AG10803 (cell line): ENCODE results near the gene STARD13.
A peak's percentile ranks its signal among the peaks of the same experiment; 100 is the strongest.

ENCODE experiments used
- DNase-seq: peaks from one replicate; pipeline ENCODE4 v3.0.0; 2010; ENCODE audit warnings: low read depth
- H3K4me3 ChIP-seq: 2 replicates; pipeline ENCODE4 v1.5.1; 2011; ENCODE audit warnings: mild to moderate bottlenecking, low read length, control low read depth
- TF ChIP-seq, protein P1 (sequence below): conservative IDR thresholded peaks from 2 replicates; pipeline ENCODE4 v1.5.1; 2011; ENCODE audit warnings: mild to moderate bottlenecking, low read length, control low read depth, inconsistent platforms

The STARD13 gene

GRCh38 chr13:33262062-33262487 lies 23.5 kb downstream of the STARD13 start:
- no peak for DNase-seq
- TF ChIP-seq, protein P1, sequence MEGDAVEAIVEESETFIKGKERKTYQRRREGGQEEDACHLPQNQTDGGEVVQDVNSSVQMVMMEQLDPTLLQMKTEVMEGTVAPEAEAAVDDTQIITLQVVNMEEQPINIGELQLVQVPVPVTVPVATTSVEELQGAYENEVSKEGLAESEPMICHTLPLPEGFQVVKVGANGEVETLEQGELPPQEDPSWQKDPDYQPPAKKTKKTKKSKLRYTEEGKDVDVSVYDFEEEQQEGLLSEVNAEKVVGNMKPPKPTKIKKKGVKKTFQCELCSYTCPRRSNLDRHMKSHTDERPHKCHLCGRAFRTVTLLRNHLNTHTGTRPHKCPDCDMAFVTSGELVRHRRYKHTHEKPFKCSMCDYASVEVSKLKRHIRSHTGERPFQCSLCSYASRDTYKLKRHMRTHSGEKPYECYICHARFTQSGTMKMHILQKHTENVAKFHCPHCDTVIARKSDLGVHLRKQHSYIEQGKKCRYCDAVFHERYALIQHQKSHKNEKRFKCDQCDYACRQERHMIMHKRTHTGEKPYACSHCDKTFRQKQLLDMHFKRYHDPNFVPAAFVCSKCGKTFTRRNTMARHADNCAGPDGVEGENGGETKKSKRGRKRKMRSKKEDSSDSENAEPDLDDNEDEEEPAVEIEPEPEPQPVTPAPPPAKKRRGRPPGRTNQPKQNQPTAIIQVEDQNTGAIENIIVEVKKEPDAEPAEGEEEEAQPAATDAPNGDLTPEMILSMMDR, result no peak
- H3K4me3 ChIP-seq, result no peak overlapping the region

- no peak for DNase-seq
- H3K4me3 ChIP-seq, result no peak overlapping the region
- TF ChIP-seq, protein P1, result no peak
These were observed 24.0 kb downstream of the STARD13 start for GRCh38 chr13:33261387-33262061.

- TF ChIP-seq, protein P1, result no peak
- H3K4me3 ChIP-seq, result no peak overlapping the region
- DNase-seq, result no peak
These were observed 25.1 kb downstream of the STARD13 start for GRCh38 chr13:33260168-33261098.

DNA sequence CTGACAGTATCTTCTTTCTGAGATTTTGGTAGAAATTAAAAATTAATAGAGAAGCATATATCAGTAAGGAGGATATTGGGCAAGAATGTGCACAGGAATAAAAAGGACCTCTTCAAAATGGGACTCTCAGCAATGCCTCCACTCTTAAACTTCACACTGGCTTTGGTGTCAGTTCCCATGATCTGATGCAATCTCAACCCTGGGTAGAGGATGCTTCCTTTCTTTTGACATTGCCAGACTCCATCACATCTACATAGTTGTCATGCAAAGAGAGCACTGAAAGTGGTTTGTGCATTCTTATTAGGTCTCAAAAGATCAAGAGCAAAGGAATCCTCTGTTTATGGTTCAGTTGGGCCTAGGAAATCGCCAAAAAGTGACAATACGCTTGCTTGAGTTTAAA lies 26.3 kb downstream of the STARD13 start:
- peak; percentile 58 for DNase-seq
- TF ChIP-seq, protein P1, result no peak
- no peak overlapping the region for H3K4me3 ChIP-seq

- TF ChIP-seq, protein P1, result no peak
- H3K4me3 ChIP-seq, result no peak overlapping the region
- DNase-seq, result no peak
These were observed 26.8 kb downstream of the STARD13 start for GRCh38 chr13:33258808-33259193.

GRCh38 chr13:33257841-33258807 lies 27.4 kb downstream of the STARD13 start:
- TF ChIP-seq, protein P1, result no peak
- H3K4me3 ChIP-seq, result no peak overlapping the region
- DNase-seq, result peak; percentile 90
